ENCODE results near the gene RPL28.

RPL28 gene

DNA sequence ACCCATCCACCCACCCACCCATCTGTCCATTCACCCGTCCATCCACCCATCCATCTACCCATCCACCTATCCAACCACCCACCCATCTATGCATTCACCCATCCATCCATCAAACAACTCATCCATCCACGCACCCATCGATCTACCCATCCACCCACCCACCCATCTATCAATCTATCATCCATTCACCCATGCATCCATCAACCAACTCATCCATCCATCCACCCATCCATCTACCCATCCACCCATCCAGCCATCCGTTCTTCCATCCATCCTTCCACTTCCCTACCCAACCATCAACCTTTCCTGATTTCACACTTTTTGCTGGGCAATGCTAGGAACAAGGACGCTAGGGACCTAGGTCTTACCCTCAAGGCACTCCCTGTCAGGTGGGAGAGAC is 3.7 kb upstream of the RPL28 start:
- Histone ChIP-seq H3K9me3 (ENCODE audit: insufficient read depth, low read depth, low read length) (no peaks in the 10 kb centered on the region), H3K4me2 (ENCODE audit: low read length) (no peak overlapping the region), H4K8ac (ENCODE audit: low read depth, low read length) (no peak overlapping the region), H3K27me3 (ENCODE audit: insufficient read depth, low read length) (no peaks in the 10 kb centered on the region), H3K23ac (ENCODE audit: low read length) (no peak overlapping the region), H3K4me1 (ENCODE audit: control insufficient read depth in 1 of 2, insufficient read depth in 2 of 2, low read length in 2 of 2) (peaks cover 20 to 22% of the 10 kb centered on the region in 2 experiments), H3K27ac (ENCODE audit: low read depth, low read length) (no peak overlapping the region), H2BK120ac (ENCODE audit: insufficient read depth, low read length, poor library complexity) (no peak overlapping the region), H3K14ac (ENCODE audit: low read length) (no peak overlapping the region), H3K4ac (ENCODE audit: low read depth, low read length) (no peak overlapping the region), H2BK5ac (ENCODE audit: low read depth, low read length, poor library complexity) (no peak overlapping the region), H3K36me3 (ENCODE audit: control insufficient read depth in 1 of 2, insufficient read depth in 2 of 2, low read length in 2 of 2) (peaks cover 6 to 8% of the 10 kb centered on the region in 2 experiments), H3K9ac (ENCODE audit: low read length) (no peak overlapping the region), H3K79me1 (ENCODE audit: low read length) (peaks cover 16% of the 10 kb centered on the region), H4K12ac (ENCODE audit: low read depth, low read length) (no peak overlapping the region), H3K79me2 (ENCODE audit: control insufficient read depth, insufficient read depth, low read length, poor library complexity) (peaks cover 16% of the 10 kb centered on the region), H2BK12ac (ENCODE audit: low read length) (no peak overlapping the region), H3K18ac (ENCODE audit: low read length) (no peak overlapping the region), H2AFZ (ENCODE audit: insufficient read depth, low read length, poor library complexity) (no peak overlapping the region), H2AK5ac (ENCODE audit: low read length) (no peak overlapping the region), H3K4me3 (ENCODE audit: low read depth, low read length) (no peak overlapping the region), H4K91ac (ENCODE audit: low read depth, low read length) (no peak overlapping the region)
- no peak for DNase-seq
- 100% methylated on average over 3 of the region's 5 CpGs for WGBS (ENCODE audit: extremely low coverage, insufficient coverage, insufficient read length)

DNA sequence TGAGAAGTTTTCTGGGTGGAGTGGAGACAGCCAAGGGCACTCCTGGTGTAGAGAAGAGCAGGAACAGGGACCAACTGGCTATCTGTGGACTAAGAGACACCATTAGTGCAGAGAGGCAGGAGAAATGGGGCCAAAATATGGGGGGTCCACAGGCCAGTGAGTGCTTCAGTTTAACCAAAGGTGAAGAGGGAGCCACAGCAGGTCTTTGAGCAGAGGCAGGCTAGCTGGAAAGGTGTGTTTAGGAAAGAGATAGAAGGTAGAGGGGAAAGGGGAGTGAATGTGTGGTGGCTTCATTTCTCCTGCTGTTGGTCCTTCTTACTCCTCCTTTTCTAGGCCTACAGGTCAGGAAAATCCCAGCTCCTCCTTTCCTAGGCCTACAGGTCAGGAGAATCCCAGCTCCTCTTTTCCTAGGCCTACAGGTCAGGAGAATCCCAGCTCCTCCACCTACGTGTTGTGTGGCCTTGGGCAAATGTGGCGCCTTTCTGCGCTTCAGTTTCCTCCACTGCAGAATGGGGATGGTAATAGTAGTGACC is 3.1 kb upstream of the RPL28 start:
- H3K9ac ChIP-seq (ENCODE audit: low read length), result no peak overlapping the region
- H3K18ac ChIP-seq (ENCODE audit: low read length), result no peak overlapping the region
- no peak overlapping the region for H3K4me3 ChIP-seq (ENCODE audit: low read depth, low read length)
- no peak overlapping the region for H4K12ac ChIP-seq (ENCODE audit: low read depth, low read length)
- H3K36me3 ChIP-seq (ENCODE audit: control insufficient read depth in 1 of 2, insufficient read depth in 2 of 2, low read length in 2 of 2), result peaks cover 12 to 13% of the 10 kb centered on the region in 2 experiments
- H3K23ac ChIP-seq (ENCODE audit: low read length), result no peak overlapping the region
- DNase-seq, result no peak
- H3K27ac ChIP-seq (ENCODE audit: low read depth, low read length), result no peak overlapping the region
- no peak overlapping the region for H2AFZ ChIP-seq (ENCODE audit: insufficient read depth, low read length, poor library complexity)
- no peaks in the 10 kb centered on the region for H3K27me3 ChIP-seq (ENCODE audit: insufficient read depth, low read length)
- no peak overlapping the region for H3K4me2 ChIP-seq (ENCODE audit: low read length)
- H3K79me1 ChIP-seq (ENCODE audit: low read length), result peaks cover 16% of the 10 kb centered on the region
- no peak overlapping the region for H2BK120ac ChIP-seq (ENCODE audit: insufficient read depth, low read length, poor library complexity)
- no peak overlapping the region for H2BK12ac ChIP-seq (ENCODE audit: low read length)
- no CpG with 5 or more reads among the region's 3 CpGs for WGBS (ENCODE audit: extremely low coverage, insufficient coverage, insufficient read length)
- H3K4ac ChIP-seq (ENCODE audit: low read depth, low read length), result no peak overlapping the region
- H3K14ac ChIP-seq (ENCODE audit: low read length), result no peak overlapping the region
- no peaks in the 10 kb centered on the region for H3K9me3 ChIP-seq (ENCODE audit: insufficient read depth, low read depth, low read length)
- peak overlapping the region; percentile 22 for H2AK5ac ChIP-seq (ENCODE audit: low read length)
- peaks cover 19% of the 10 kb centered on the region for H3K79me2 ChIP-seq (ENCODE audit: control insufficient read depth, insufficient read depth, low read length, poor library complexity)
- H4K8ac ChIP-seq (ENCODE audit: low read depth, low read length), result no peak overlapping the region
- peaks cover 23 to 25% of the 10 kb centered on the region in 2 experiments for H3K4me1 ChIP-seq (ENCODE audit: control insufficient read depth in 1 of 2, insufficient read depth in 2 of 2, low read length in 2 of 2)
- no peak overlapping the region for H2BK5ac ChIP-seq (ENCODE audit: low read depth, low read length, poor library complexity)
- H4K91ac ChIP-seq (ENCODE audit: low read depth, low read length), result no peak overlapping the region

DNA sequence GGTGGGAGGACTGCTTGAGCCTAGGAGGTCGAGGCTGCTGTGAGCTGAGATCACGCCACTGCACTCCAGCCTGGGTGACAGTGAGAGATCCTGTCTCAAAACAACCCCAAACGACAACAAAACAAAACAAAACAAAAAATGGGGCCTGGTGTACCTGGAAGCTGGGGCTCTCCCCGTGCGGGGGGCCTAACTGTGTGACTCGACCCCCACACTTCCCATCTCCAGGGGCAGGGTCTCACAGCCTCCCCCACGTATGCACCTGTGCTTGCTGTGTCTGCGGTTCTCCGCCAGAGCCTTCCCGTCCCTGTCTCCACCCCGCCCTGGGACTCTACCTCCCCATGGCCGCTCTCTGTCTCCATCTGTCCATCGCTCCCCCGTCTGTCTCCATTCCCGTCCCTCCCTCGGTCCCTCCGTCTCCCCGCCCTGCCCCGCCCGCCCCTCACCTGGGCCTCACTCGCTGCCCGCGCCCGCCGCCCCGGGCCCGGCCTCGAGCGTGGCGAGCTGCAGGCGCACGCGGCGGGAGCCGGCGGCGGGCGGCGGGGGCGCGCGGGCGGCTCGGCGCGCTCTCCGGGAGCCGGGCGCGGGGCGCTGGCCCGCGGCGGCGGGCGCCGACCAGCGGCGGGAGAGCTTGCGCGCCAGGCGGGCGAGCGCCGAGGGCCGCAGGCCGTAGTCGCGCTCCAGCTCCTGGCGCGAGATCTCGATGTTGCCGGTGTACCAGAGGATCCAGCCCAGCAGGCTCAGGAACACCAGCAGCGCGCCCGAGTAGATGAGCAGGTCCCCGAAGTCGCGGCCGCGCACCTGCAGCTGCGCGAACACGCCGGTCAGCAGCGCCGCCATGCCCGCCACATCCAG is 2.2 kb upstream of the RPL28 start:
- H2AFZ ChIP-seq (ENCODE audit: insufficient read depth, low read length, poor library complexity), result peak overlapping the region; percentile 90
- H3K79me2 ChIP-seq (ENCODE audit: control insufficient read depth, insufficient read depth, low read length, poor library complexity), result peaks cover 28% of the 10 kb centered on the region
- no CpG with 5 or more reads among the region's 88 CpGs for WGBS (ENCODE audit: extremely low coverage, insufficient coverage, insufficient read length)
- H3K9me3 ChIP-seq (ENCODE audit: insufficient read depth, low read depth, low read length), result no peaks in the 10 kb centered on the region
- H2AK5ac ChIP-seq (ENCODE audit: low read length), result peak overlapping the region; percentile 22
- H4K91ac ChIP-seq (ENCODE audit: low read depth, low read length), result peak overlapping the region; percentile 86
- H3K4me1 ChIP-seq (ENCODE audit: control insufficient read depth in 1 of 2, insufficient read depth in 2 of 2, low read length in 2 of 2), result peaks cover 33% of the 10 kb centered on the region in 2 experiments
- H4K12ac ChIP-seq (ENCODE audit: low read depth, low read length), result peak overlapping the region; percentile 87
- peak overlapping the region; percentile 92 for H4K8ac ChIP-seq (ENCODE audit: low read depth, low read length)
- H3K4me3 ChIP-seq (ENCODE audit: low read depth, low read length), result peak overlapping the region; percentile 72
- peaks cover 16% of the 10 kb centered on the region for H3K79me1 ChIP-seq (ENCODE audit: low read length)
- H3K36me3 ChIP-seq (ENCODE audit: control insufficient read depth in 1 of 2, insufficient read depth in 2 of 2, low read length in 2 of 2), result peaks cover 21 to 23% of the 10 kb centered on the region in 2 experiments
- peak overlapping the region; percentile 88 for H3K14ac ChIP-seq (ENCODE audit: low read length)
- no peaks in the 10 kb centered on the region for H3K27me3 ChIP-seq (ENCODE audit: insufficient read depth, low read length)
- H3K4me2 ChIP-seq (ENCODE audit: low read length), result peak overlapping the region; percentile 91
- no peak overlapping the region for H2BK5ac ChIP-seq (ENCODE audit: low read depth, low read length, poor library complexity)
- H3K4ac ChIP-seq (ENCODE audit: low read depth, low read length), result peak overlapping the region; percentile 49
- H3K27ac ChIP-seq (ENCODE audit: low read depth, low read length), result peak overlapping the region; percentile 43
- no peak overlapping the region for H2BK120ac ChIP-seq (ENCODE audit: insufficient read depth, low read length, poor library complexity)
- peak overlapping the region; percentile 54 for H3K9ac ChIP-seq (ENCODE audit: low read length)
- peak; percentile 57 to 71 for DNase-seq
- H2BK12ac ChIP-seq (ENCODE audit: low read length), result peak overlapping the region; percentile 67
- H3K18ac ChIP-seq (ENCODE audit: low read length), result peak overlapping the region; percentile 71
- H3K23ac ChIP-seq (ENCODE audit: low read length), result no peak overlapping the region

DNA sequence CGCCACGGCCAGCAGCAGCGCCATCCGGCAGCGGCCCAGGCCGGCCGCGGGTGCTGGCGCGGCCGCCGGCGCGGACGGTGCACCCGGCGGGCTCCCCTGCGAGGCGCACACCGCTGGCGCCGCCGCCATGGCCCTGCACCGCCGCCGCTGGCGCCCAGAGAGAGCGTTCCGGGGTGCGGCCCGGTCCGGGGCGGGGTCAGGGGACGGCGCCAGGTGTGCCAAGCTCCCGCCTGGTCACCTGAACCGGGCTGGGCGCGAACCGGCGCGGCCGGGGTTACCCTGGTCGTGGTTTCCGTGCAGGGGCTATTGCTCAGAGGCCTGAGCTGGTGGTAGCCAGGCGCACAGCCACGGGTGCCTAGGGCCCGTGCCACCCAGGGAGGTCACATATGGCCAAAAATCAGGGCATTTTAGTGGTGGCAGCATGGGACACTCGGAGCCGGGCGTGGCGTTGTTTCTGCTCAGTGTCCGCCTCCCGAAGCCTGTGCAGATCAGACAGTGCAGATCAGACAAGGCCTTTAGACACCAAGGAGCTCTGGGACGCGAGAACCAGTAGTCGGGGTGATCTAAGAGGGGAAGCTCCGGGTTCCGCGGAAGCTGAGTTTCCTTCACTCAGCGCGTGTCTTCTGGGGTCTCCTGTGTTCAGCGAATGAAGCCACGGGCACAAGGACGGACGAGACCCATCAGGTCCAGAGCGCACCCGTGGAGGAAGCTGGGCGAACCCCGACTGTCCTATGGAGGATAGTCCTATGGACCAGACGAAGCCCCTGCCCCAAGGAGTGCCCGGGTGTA is 1.4 kb upstream of the RPL28 start, which contains the start of gene TMEM238:
TMEM238 (minus strand) TSS at position 162 of the 789 bp plus-strand sequence; CDS start at position 129, 33 bp downstream.
- Histone ChIP-seq H3K9me3 (ENCODE audit: insufficient read depth, low read depth, low read length) (no peaks in the 10 kb centered on the region), H2AFZ (ENCODE audit: insufficient read depth, low read length, poor library complexity) (peak within 1 kb of the TSS; percentile 90), H3K36me3 (ENCODE audit: control insufficient read depth in 1 of 2, insufficient read depth in 2 of 2, low read length in 2 of 2) (peaks cover 29 to 31% of the 10 kb centered on the region in 2 experiments), H3K23ac (ENCODE audit: low read length) (no peak within 1 kb of the TSS), H3K14ac (ENCODE audit: low read length) (peak within 1 kb of the TSS; percentile 88), H2BK120ac (ENCODE audit: insufficient read depth, low read length, poor library complexity) (peak within 1 kb of the TSS; percentile 83), H3K9ac (ENCODE audit: low read length) (peak within 1 kb of the TSS; percentile 54), H2AK5ac (ENCODE audit: low read length) (peak within 1 kb of the TSS; percentile 61), H4K91ac (ENCODE audit: low read depth, low read length) (peak within 1 kb of the TSS; percentile 86), H3K27me3 (ENCODE audit: insufficient read depth, low read length) (no peaks in the 10 kb centered on the region), H3K18ac (ENCODE audit: low read length) (peak within 1 kb of the TSS; percentile 71), H2BK12ac (ENCODE audit: low read length) (peak within 1 kb of the TSS; percentile 67), H3K4me3 (ENCODE audit: low read depth, low read length) (peak within 1 kb of the TSS; percentile 72), H3K4me1 (ENCODE audit: control insufficient read depth in 1 of 2, insufficient read depth in 2 of 2, low read length in 2 of 2) (peaks cover 34% of the 10 kb centered on the region in 2 experiments), H3K4ac (ENCODE audit: low read depth, low read length) (peak within 1 kb of the TSS; percentile 68), H4K12ac (ENCODE audit: low read depth, low read length) (peak within 1 kb of the TSS; percentile 87), H2BK5ac (ENCODE audit: low read depth, low read length, poor library complexity) (peak within 1 kb of the TSS; percentile 34), H4K8ac (ENCODE audit: low read depth, low read length) (peak within 1 kb of the TSS; percentile 92), H3K79me1 (ENCODE audit: low read length) (peaks cover 16% of the 10 kb centered on the region), H3K27ac (ENCODE audit: low read depth, low read length) (peak within 1 kb of the TSS; percentile 59), H3K79me2 (ENCODE audit: control insufficient read depth, insufficient read depth, low read length, poor library complexity) (peaks cover 28% of the 10 kb centered on the region), H3K4me2 (ENCODE audit: low read length) (peak within 1 kb of the TSS; percentile 91)
- WGBS (ENCODE audit: extremely low coverage, insufficient coverage, insufficient read length), result no CpG with 5 or more reads among the region's 72 CpGs
- no peak for DNase-seq
